T1000 (cell line): ENCODE data around the gene VCP.
"Not testable (repeated sequence)": the region's sequence is repeated elsewhere in the genome, so short reads cannot be mapped to it uniquely, and the experiment has no call there.

ENCODE experiments used
- DNase-seq: peaks from one replicate; lab custom pipeline; 2025; ENCODE audit warnings: mixed read lengths; lab: John Stamatoyannopoulos, UW

The VCP gene

DNA sequence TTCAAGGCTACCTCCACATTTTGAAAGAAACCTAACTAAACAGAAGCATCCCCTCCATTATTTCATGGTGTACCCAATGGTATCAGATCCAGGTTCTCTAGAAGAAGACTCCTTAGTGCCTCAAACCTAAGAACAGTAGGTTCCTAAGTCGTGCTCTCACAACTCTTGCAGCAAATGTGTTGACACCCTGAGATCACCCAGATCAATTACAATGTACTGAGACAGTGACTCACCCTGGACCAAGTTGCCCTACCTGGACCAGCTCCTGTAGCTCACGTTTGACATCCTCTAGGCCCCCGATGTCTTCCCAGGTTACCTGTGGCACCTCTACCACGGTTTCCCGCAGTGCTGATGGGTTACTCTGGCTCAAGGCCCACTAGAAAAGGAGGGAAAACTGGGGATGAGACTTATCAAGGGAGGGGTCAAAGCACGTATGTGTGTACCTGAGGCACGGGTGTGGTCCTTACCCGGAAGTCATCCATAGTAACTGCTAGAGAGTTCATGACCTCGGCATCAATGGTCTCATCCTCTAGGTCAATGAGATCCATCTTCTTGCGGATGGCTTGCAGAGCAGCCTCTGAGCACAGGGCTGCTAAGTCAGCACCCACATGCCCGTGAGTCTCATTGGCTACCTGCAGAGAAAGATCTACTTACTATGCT is 11.7 kb downstream of the VCP start:
- no peak for DNase-seq

DNA sequence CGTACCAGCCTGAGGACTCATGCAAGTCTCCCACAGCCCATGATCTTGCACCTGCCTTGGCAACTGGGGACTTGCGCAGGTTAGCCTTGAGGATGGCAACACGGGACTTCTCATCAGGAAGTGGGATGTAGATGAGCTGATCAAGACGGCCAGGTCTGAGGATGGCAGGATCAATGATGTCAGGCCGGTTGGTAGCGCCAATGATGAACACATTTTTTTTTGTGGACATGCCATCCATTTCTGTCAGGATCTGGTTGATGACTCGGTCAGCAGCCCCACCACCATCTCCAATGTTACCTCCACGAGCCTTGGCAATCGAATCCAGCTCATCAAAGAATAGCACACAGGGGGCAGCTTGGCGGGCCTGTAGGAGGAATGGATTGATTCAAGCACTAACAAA is 13.0 kb downstream of the VCP start:
- DNase-seq: no peak

DNA sequence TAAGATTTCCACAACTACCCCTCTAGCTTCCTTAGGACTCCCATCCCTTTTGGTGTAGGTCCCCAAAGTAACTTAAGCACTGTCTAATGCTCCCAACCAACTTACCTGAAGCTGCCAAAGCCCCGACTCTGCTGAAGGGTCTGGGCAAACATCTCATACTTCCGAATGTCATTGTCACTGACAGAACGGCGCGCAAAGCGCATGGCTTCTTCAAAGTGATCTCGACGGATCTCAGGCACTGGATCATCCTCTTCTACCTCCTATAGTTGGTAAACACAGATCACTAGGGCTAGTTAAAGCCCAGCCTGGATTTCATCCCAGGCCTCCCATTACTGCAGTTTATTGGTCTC is 15.2 kb downstream of the VCP start:
- DNase-seq: no peak

DNA sequence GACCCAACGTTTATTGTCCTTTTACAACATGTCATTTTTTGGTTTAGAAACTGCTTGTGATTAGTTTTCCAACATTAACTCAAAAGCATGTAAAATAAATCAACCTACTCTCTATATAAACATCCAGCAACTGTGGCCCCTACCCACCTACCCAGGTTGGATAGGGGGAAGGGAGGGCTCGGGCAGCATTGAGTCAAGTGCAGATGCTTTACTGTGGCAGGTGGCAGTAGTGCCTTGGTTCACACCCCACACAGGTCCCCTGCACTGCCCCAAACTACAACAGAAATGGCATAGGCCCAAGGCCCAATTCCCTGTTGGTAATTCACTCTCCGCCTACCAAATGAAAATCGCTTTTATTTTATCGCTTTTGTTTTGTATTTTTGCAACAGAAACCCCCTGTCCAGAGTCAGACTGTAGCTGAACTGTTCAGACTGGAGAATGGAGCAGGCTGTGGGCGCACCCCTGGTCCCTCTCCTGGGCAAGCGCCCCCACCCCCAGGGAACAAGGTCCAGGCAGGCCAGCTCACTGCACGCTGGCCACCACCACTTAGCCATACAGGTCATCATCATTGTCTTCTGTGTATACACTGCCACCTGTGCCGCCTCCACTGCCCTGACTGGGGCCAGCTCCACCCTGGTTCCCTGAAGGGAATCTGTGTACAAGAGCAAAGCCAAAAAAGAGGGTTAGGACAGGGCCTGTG is 15.7 kb downstream of the VCP start:
- no peak for DNase-seq

DNA sequence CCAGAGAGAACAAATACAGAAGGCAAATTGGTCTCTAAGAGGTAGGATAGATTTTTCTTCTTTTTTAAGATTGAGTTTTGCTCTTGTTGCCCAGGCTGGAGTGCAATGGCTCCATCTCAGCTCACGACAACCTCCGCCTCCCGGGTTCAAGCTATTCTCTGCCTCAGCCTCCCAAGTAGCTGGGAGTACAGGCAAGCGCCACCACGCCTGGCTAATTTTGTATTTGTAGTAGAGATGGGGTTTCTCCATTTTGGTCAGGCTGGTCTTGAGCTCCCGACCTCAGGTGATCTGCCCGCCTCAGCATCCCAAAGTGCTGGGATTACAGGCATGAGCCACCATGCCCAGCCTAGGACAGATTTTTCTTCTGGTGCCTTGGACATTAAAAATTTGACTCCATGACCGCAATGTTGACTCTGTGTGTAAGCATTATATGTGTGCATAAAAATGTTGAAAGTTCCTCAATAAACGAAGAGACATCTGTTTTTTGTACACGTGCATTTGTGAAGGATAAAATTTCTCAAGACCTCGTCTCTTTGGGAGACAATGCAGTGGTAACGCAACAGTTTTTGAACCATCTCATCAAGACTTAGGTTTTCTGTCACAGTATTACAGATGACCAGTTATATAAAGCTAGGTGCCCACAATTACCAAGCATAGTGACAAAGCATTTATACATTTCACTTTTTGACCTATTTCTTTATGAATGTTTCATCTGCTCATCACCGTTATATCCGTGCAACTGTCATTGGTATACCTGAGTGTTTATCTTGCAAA is 17.4 kb downstream of the VCP start:
- no peak for DNase-seq

DNA sequence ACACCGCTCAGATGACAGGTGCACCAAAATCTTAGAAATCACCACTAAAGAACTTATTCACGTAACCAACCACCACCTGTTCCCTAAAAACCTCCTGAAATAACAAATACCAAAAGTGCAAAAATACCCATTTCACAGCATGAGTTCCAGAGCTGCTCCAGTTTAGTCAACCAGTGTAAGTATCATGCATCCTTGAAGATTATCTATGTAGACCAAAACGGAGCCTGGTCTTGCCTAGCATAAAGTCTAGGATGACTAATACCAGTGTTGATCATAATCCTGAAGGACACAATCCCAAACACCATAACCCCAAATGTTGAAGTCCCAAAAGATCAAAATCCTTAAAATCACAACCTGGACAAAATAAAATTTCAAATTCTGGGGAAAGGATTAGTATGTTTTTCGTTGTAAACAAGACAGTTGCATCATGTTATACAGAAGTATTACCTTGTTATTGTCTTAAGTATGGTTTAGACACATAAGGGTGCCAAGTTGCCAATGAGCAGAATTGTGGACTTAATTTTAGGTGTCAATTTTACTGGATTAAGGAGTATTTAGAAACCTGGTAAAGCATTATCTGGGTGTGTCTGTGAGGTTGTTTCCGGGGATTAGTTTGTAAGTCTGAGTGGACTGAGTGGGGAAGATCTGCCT is 18.1 kb downstream of the VCP start:
- no peak for DNase-seq

DNA sequence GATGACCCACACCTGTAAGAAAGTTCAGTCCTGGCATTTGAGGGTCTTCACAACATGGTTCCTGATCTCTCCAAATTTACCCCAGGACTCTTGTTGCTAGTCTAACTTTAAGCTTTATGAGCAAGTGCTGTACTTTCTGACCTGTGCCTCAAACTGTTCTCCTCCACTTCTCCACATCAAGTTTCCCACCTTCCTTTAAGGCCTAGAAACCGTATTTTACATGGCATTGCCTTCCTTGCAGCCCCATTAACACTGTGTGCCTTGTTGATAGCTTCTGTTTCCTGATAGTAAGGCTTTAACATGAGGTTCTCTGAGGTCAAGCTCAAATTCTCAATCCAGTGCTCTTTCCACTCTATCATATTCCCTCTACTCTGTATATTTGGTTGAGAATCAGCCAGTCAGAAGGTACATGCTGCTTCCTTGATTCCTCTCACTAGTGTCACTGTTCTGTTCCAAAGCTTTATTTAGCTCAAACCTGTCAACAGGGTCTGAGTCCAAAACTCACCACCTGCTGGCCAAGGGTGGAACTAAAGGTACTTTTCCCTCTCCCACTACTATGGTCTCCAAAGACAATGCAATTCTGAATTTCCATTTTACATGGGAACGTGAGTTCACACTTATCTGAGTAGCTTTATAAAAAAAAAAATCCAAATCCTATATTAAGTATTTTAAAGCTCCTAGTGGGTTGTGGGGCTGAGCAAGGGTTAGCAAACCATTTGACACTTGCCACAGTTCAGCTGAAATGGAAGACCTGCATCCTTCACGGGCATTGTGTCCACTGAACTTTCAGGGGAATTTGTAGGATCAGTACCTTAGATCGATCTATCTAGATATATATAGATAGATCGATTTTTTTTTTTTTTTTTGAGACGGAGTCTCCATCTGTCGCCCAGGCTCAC is 21.1 kb downstream of the VCP start:
- DNase-seq: no peak

DNA sequence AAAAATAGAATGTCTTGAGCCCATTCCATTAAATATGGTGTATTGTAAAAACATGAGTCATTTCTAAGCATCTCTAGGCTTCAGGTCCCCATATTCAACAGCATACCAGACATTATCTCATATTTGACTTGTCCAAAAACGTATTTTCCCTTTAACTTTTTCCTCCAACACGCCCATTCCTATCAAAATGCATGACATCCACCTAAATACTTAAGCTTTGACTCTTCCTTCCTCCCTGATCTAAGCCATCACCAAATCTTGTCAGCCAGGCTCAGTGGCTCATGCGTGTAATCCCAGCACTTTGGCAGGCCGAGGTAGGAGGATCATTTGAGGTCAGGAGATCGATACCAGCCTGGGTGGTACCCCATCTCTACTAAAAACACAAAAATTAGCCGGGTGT is 23.9 kb downstream of the VCP start:
- no peak for DNase-seq

DNA sequence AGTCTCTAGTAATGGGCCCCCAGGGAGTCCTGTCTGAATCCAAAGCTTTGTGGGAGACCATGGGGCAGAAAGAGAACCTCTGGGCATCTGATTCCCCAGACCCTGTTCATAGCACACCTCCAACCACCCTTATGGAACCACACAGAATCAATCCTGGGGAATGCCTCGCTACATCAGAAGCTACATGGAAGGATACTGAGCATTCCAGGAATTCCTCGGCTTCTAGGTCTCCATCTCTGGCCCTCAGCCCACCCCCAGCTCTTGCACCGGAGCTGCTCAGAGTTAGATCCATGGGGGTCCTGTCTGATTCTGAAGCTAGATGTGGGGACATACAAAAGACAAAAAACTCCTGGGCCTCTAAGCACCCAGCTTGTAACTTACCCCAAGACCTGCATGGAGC is 28.4 kb downstream of the VCP start:
- no peak for DNase-seq

DNA sequence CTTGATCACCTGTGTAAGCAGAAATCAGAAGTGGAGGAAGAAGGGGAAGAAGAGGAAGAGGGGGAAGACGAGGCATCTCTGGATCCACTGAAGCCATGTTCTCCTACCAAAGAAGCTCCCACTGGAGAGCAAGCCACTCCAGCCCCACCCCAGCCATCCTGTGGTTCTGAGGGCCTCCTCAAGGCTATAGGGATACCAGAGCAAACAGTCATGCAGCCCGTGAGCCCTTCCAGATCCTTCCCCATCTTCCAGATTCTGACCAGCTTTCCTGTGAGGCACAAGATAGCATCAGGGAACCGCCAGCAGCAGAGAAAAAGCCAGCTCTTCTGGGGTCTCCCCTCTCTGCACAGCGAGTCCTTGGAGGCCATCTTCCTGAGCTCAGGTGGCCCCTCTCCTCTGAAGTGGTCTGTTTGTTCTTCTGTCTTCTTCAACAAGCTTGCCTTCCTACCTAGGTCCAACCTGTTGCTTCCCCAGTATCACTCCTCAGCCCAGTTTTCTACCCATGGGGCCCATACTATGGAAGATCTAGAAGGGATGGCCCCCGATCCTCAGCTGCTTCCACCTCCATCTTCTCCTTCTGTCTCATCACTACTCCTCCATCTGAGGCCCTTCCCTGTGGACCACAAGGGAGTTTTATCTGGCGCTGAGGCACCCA is 29.4 kb downstream of the VCP start:
- no peak for DNase-seq

DNA sequence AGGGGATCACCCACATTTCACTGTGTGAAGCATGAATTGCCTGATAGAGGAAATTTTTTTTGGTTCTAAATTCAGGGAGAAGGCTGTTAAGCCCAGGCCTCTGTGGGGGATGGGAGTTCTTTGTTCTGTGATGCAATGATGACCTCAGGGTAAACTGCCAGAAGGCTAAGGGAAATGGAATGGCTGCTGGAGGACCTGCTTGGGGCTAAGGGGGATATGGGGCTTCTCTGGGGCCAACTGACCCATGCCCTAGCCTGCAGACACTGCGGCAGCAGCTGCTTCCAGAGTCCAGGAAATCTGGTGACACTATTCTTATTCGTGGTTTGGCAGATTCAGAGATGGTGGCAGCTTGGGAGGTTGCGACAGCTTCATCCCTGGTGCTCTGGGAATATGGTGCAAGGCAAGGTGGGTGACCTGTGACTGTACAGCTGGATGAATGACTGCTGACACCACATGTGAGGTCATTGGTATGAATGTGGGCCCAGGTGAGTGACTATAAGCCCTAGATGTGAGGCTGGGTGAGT is 30.3 kb downstream of the VCP start:
- no peak for DNase-seq

DNA sequence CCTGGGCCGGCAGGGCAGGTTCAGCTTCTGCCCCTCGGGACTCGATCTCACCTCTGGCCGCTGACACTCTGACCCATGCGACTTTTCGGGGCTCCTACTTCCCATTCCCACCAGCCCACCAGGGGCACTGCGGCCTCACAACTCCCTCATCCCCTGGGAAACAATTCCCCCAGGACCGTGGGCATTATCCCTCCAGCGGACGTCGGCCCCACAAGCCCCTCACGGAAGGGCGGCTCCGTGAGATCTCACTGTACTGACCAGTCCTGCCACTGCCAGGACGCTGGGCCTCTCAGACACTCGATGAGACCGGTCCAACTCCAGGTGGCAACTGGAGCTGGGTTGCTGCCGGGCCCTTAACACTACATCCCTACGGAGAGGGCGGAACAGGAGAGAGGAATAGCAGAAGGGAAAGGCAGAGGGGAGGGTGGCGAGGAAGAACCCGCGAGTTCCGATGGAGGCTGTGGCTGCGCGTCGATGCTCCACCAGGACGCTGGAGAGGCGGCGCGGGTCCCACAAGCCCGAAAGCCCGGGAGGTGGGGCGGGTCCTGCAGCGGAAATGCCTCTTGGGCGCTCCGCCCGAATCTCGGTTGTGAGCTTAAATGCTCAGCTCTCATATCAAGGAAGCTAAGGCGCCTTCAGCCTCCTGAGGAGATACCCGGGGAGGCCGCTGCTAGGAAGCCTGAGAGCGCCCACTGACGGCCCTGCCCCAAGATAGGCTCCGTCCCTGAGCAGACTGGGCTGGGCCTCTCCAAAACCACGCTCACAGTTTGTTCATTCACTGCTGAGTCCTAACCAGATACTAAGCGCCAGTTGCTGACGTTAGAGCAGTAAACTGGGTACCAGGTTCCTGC is 36.3 kb downstream of the VCP start:
- no peak for DNase-seq

DNA sequence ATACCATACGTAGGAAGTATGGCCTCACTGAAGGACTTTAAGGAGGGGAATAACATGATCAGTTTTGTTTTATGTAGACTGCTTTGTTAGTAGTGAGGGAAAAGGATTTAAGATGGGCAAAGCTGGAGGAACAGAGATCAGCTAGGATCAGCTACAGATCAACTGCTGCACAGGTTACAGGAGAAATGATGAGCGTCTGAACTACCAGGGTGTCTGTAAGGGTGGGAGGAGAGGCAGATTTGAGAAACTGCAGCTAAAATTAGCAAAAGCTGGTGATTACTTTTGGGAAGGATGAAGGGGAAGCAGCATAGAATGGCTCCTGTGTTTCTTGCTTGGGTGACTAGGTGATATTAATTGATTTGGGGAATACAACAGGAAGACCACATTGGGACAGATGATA is 39.3 kb downstream of the VCP start:
- no peak for DNase-seq

DNA sequence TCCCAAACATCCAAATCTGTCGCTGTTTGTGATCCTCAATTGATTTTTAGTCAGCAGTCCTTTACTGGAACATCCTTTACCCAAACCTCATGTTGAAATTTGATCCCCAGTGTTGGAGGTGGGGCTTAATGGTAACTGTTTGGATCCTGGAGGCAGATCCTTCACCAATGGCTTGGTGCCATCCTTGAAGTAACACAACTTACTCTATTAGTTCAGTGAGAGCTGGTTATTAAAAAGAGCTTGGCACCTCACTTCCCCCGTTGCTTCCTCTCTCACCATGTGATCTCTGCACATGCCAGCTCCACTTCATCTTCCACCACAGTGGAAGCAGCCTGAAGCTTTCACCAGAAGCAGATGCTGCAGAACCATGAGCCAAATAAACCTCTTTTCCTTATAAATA is 42.6 kb downstream of the VCP start:
- DNase-seq: no peak

DNA sequence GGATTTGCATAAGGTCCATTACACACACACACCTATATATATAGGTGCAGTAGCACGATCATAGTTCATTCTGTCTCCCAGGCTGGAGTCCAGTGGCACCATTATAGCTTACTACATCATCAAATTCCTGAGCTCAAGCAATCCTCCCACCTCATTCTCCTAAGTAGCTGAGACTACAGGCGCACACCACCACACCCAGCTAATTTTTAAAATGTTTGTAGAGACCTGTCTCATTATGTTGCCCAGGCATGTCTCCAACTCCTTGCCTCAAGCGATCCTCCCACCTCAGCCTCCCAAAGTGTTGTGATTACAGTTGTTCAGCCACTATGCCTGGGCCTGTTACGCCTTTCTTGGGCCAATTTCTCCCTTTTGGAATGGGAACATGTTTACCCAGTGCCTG is 43.2 kb downstream of the VCP start:
- DNase-seq: no peak

DNA sequence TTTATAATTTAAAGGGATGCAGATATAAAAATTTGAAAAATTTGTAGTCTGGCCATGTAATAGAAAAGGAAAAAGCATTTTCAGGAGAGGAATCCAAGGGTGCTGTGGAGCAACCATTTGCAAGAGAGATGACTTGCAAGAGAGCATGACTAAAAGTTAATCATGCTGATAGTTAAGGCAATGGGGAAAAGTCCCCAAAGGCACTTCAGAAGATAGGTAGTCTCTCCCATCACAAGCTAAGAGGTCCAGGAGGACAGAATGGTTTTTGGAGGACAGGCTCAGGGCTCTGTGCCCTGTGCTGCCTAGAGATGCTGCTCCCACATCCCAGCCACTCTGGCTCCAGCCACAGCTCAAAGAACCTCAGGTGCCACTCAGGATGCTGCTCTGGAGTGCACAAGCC is 44.1 kb downstream of the VCP start:
- DNase-seq: no peak

DNA sequence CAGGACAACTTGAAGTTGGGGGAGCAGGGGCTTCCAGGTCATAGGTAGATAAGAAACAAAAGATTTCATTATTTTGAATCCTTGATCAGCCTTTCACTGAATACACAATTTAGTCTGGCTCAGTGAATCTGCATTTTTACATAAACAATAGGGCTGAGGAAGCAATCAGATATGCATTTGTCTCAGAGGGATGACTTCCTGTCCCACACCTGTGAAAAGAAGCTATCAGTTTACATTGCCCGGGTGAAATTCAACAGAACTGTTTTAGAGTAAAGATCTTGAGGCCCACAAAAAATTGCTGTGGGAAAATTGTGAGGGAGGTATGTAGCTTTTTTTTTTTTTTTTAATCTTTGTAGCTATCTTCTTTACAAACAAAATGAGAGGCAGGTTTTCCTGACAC is 44.6 kb downstream of the VCP start:
- DNase-seq: no peak

DNA sequence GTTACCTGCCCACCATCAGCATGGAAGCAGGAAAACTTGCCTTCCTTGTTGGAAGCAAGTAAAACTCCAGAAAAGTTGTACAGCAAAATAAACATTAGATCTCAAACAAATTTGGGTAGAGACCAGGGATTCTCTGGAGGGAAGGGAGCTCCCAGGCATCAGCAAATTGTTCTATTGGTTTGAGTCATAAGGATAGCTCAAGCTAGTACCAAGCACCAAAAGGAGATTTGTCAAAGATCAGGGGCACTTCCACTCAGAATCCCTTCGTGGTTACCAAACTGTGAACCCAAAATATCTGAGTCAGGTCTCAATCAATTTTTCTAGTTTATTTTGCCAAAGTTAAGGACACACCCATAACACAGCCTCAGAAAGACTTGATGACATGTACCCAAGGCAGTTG is 45.1 kb downstream of the VCP start:
- no peak for DNase-seq

DNA sequence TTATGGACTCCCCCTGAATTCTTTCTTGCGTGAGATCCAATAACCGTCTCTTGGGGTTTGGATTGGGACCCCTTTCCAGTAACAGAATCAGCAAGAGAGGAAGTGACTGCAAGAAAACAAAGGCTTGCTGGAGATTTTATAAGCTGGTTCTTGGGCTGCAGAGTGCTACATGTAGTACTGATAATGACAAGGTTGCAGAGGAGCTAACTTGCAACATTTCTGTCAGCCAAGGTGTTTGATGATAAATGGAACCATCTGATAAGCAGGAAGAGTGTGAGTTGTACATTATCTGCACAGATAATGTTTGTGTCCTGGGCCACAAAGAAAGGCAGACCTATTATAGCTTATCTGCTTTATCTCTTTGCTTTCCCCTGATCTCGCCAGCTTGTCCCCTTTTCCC is 45.8 kb downstream of the VCP start:
- DNase-seq: no peak

DNA sequence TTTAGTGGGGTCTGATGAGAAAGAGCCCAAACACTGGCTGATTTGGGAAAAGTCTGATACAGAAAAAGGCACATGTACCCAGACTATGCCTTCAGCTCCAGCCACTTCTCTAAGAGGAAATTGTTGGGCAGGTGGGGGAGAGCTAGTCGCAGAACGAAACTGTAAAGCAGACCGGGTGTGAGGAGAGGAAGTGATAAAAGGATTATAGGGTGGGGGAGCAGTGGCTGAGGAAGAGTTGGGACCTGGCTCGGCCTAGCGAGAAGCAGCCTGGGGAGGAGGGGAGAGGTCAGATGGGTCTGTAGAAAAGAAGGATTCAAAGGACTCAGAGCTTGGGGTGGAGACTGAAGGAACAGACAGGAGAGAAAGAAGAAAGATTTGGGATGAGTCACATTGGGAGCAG is 49.0 kb downstream of the VCP start:
- DNase-seq: not testable (repeated sequence)
